Urothelium cell line (cell line): ENCODE data around the gene CPNE2.
A peak's percentile ranks its signal among the peaks of the same experiment; 100 is the strongest.
"Not testable (repeated sequence)": the region's sequence is repeated elsewhere in the genome, so short reads cannot be mapped to it uniquely, and the experiment has no call there.

Experiments
- DNase-seq: peaks from one replicate; pipeline ENCODE4 v3.0.0; 2011; ENCODE audit warnings: low spot score, mixed read lengths
- FAIRE-seq: peaks from 2 replicates; lab custom pipeline; 2011; peaks lifted over from hg19 to GRCh38; lab: Jason Lieb, UNC

Gene CPNE2

GRCh38 chr16:57189527-57189926, 97.1 kb downstream of the CPNE2 start:
- DNase-seq, FAIRE-seq: not testable (repeated sequence)

GRCh38 chr16:57190136-57190535, 97.8 kb downstream of the CPNE2 start:
- DNase-seq (no peak), FAIRE-seq (no peak)

DNA sequence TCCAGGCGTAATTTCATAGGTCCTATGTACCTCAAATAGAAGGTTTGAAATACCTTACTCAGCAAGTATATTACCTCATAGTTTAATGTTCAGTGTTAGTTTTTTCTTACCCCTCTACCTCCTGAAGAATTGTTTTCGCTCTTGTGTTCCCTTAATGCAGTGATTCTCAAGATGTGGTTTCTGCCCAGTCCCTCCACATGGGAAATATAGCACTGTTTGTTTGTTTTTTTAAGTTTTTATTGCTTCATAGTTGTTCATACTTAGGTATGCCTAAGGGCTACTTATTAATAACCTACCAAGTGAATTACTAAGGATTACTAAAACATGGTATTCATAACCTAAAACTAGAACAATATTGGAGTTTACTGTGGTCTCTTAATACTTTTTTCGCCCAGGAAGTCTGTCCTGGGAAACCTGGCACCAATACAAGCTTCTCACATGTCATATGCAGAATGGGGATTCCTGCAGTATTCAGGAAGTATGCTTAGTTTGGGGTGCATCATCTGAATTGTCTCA, 98.7 kb downstream of the CPNE2 start:
- FAIRE-seq: no peak
- no peak for DNase-seq

- FAIRE-seq (no peak), DNase-seq (no peak)
Observed at GRCh38 chr16:57192146-57192545, 99.8 kb downstream of the CPNE2 start.

DNA sequence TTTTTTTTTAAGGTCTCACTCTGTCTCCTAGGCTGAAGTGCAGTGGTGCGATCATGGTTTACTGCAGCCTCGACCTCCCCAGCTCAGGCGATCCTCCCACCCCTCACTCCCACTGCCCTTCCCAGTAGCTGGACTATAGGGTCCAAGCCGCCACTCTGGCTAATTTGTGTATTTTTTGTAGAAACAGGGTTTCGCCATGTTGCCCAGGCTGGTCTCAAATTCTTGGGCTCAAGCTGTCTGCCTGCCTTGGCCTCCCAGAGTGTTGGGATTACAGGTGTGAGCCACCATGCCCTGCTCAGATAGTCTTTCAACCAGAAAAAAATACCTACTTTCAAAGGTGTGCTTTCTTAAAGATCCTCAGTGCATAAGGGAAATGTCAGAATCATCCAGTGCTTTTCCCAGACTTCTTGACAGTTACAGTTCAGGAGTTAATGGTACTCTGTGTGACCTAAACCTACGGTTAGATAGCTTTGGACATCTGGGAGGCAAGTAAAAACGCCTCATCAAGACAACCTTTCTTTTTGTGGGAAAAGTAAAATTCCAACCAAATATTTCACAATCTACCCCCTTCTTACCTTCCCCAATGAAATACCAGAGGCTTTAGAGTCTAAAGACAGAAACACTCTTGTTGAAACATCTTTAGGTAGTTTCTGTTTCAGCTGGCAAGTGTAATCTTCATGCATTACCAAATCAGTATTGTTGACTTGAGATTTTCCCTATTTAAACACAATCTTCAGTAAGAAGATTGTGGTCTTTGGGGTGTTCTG, 100.5 kb downstream of the CPNE2 start:
- FAIRE-seq (no peak), DNase-seq (peak; percentile 8)

DNA sequence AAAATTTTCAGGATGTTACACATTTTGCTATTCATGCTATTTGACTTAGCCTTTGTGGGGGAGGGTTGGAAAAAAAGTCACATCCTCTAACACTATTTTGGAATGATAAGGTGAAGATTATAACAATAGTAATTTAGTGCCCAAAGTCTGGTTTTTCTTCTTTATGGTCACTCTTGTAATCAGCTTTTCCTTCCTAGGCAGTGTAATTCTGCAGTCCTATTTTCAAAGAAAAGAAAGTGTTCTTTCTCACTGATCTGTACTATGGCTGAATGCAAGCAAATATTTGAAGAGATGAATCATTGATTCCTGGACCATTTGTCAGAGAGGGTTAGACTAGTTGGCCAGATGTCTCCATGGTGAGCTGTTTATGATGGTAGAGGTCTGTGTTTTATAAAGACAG, 102.1 kb downstream of the CPNE2 start:
- DNase-seq: peak; percentile 80
- no peak for FAIRE-seq

DNA sequence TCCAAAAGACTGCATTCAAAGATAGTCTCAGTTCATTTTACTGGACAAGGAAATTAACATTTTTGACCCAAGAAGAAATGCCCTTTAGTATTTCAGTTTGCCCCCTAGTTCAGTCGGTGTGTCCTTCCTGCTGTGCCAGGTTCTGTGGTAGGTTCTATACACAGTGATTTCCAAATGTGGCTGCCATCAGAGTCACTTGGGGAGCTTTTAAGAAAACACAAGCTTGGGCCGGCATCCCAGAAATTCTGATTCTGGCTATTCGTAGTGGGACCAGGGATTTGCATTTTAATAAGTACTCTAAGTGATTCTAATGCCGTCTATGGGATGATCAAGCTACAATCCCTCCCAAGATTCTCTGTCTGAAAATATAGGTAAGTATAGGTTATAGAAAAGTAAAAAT, 103.9 kb downstream of the CPNE2 start:
- FAIRE-seq (no peak), DNase-seq (no peak)

DNA sequence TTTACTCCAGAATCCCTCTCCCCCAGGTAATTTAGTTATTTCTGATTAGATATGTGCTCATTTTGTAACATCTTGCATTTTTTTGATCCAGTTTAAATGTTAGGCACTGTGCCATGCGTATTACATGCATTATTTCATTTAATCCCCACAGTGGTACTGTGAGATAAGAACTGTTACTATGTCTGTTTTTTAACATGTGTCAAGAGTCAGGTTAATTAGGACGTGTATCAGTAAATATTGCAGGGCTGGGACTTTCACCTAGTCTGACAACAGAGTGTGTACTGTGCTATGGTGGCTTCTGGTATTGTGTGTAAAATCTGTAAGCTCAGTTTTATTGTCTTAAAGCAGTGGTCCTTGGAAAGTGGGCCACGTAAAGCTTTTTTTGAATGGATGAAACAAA, 104.4 kb downstream of the CPNE2 start:
- FAIRE-seq (no peak), DNase-seq (no peak)
